OCI-M2 (cell line): ENCODE measurements around the gene ZNF543.
A peak's percentile ranks its signal among the peaks of the same experiment; 100 is the strongest.
"Not testable (repeated sequence)": the region's sequence is repeated elsewhere in the genome, so short reads cannot be mapped to it uniquely, and the experiment has no call there.

Experiments used
- DNase-seq: peaks from one replicate; lab custom pipeline; 2025; ENCODE audit not compliant: unreplicated experiment; lab: John Stamatoyannopoulos, UW

ZNF543 gene

GRCh38 chr19:57320180-57321084 lies at the start of gene ZNF543:
ZNF543 (plus strand) TSS chr19:57320472; CDS start chr19:57320854, 382 bp downstream.
- DNase-seq = peak; percentile 63

GRCh38 chr19:57271280-57271679 lies 49.0 kb upstream of the ZNF543 start:
- no peak for DNase-seq

- DNase-seq = peak; percentile 70
These were observed 47.3 kb upstream of the ZNF543 start for GRCh38 chr19:57273014-57273413.

- DNase-seq = no peak
These were observed 43.8 kb upstream of the ZNF543 start for GRCh38 chr19:57276430-57276829.

DNA sequence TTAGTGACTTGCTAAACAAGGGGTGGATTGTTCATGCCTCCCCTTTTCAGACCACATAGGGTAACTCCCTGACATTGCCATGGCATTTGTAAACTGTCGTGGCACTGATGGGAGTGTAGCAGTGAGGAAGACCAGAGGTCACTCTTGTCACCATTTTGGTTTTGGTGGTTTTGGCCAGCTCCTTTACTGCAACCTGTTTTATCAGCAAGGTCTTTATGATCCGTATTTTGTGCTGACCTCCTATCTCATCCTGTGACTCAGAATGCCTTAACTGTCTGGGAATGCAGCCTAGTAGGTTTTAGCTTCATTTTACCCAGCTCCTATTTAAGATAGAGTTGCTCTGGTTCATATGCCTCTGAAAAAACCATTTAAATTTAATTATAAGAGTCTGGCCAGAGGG lies 41.8 kb upstream of the ZNF543 start:
- not testable (repeated sequence) for DNase-seq

DNA sequence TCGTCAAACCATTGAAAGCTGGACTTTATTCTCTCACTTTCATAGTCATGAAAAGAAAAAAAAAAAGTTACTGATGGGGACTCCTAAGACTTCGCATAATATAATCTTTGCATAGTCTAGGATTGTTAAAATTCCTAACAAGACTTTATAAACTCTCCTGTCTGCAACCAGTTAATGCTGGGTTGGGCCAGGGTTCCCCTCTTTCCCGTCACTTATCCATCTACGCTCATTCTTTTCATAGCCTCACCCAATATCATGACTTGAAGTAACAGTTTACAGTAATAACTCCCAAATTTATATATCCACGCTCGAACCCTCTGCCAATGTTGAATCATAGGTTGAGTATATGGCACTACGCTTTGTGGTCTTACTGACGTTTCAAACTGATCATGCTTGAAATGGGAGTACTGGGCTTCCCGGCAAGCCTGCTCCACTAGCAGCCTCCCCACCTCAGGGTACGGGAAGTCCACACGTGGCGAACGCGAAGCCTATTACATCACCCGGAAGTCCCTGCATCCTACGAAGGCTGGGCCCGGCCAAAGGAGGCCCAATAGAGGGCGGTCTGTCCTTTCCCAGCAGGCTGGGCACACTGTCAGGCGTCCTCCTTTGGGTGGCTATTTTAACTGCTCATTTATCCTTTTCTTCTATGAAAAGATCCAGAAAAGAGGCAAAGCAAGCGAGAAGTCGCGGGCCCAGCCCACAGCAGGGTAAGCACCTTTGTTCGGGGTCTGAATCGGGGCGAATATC lies 40.7 kb upstream of the ZNF543 start:
- peak; percentile 80 for DNase-seq

DNA sequence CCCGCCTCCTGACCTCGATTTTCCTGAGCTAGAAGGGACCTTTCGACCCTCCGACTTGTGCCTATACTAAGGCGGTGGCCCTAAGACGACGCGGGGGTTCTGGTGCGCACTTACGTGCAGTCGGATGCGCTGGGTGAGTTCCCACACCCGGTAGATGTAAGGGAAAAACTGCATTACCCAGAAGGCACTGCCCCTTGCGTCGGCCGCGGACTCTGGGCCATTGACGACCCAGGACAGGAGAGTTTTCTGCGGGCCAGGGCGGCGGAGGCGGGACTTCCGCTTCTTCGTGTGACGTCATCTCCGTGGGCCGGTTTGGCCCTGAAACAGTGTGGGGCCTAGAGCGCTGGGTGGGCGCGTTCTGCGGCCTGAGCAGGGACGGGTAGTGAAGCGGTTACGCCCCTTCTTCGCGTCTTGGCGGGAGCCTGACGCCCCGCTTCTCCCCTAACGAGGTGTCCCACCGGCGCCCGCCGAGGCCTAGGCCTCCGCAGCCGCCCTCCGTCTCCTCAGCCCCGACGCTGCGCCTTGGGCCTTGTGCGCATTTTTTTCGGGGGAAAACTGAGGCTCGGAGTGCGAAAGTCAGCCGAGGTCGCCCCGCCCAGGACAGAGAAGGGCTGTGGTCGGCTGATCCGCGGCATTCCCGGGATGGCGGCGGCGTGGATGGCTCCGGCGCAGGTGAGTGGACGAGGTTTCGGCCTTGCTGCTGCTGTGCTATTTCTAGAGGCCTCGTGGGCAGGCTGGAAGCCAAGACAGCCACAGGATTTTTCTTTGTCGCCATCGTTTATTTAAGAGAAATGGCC lies 39.9 kb upstream of the ZNF543 start, which contains the start of gene ZNF460:
Gene ZNF460 (plus strand): TSS at position 321 of the 797 bp plus-strand sequence. CDS start 322 bp downstream, at position 643.
- DNase-seq = peak; percentile 95

DNA sequence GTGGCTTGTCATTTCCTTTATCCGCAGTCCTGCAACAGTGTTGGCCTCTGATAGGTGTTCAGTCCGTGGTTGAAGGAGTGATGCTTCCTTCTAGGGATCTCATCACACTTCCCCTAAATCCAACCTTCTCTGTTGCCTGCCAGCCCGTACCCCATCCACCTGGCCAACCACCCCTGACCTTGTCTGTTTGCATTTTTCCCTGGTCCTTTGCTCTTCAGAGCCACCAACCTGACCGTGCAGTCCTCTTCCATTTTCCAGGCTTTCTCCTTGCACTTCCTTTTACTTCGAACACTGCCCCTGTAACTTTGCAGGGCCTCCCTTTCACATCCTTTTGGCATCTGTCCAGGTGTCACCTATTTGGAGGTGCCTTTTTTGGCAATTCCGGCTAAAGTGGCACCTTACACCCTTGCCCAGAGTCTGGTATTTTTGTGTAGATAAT lies 39.3 kb upstream of the ZNF543 start:
- no peak for DNase-seq

GRCh38 chr19:57282011-57282643 lies 38.1 kb upstream of the ZNF543 start:
- DNase-seq = no peak

GRCh38 chr19:57288373-57288772 lies 31.9 kb upstream of the ZNF543 start:
- no peak for DNase-seq

- no peak for DNase-seq
These were observed 29.3 kb upstream of the ZNF543 start for GRCh38 chr19:57290970-57291369.

GRCh38 chr19:57292547-57292946 lies 27.7 kb upstream of the ZNF543 start:
- DNase-seq = no peak

DNA sequence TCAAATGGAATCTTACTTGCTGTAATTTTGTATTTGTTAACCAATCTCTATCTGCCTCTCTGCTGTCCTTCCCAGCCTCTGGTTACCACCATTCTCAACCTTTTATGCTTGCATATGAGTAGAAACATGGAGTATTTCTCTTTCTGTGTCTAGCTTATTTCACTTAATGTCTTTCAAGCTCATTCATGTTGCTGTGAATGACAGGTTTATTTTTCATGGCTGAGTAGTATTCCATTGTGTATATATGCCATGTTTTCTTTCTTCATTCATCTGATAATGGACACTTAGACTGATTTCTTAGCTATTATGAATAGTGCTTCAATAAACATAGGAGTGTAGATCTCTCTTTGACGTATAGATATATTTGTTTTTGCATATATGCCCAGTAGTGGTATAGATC lies 26.6 kb upstream of the ZNF543 start:
- no peak for DNase-seq

GRCh38 chr19:57302020-57302465 lies 18.2 kb upstream of the ZNF543 start:
- DNase-seq = no peak

- no peak for DNase-seq
These were observed 17.4 kb upstream of the ZNF543 start for GRCh38 chr19:57302727-57303401.

DNA sequence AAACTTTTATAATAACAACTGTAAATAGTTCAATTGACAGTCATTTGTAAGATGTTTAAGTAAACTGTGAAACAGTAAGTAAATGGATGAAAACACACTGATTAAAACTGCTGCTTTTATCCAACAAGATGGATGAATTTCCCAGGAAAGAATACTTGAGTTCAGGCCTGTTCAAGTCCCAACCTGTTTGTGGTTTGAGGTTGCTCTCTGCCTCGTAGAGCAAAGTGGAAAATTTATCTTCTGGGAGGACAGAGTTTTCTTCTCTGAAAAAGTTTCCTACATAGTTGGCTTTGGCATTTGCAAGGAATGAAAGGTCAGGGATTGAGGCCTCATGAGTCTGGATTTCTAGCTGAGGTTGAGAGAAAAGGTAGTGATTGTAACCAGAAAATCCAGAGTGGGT lies 15.2 kb upstream of the ZNF543 start:
- DNase-seq = no peak

DNA sequence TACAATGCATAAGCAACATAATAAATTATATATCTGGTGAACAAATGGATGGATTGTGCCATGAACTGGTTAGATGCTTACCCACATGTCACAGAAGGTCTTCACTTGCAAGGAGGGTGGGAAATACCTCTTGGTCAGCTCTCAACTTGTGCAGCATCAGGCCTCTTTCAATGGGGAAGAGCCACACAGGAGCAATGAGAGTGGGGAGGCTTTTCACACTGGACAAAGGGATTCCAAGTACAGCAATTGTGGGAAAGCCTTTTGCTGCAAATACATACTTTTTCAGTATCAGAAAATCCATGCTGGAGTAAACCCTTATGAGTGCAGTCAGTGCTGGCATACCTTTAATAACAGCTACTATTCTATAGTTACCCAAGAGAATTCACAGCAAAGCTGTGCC lies 11.8 kb upstream of the ZNF543 start:
- DNase-seq = no peak

DNA sequence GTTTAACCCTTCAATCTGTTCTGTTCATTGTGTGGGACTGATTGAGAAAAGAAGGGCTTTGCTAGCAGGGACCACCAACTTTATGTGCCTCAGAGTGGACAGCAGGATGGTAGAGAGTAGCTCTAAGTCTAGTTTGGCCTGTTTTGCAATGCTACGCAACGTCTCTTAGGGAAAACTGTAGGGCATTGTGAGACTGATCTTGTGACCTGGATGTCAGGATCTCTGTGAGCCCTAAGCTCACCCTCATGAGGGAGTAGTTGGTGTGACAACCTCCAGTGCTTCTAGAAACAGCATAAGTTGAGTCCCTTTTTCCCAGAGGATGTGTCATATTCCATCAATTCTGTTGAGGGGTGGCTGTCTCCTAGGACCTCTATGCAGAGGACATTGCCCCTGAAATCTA lies 9.5 kb upstream of the ZNF543 start:
- no peak for DNase-seq

DNA sequence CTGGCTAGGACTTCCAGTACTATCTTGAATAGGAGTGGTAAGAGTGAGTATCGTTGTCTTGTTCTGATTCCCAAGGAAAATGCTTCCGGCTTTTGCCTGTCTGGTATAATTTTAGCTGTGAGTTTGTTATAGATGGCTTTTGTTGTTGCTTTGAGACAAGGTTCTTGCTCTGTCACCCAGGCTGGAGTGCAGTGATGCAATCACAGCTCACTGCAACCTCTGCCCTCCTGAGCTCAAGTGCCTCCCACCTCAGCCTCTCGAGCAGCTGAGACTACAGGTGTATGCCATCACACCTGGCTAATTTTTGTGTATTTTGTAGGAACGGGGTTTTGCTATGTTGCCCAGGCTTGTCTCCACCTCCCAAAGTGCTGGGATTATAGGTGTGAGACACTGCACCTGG lies 6.1 kb upstream of the ZNF543 start:
- no peak for DNase-seq

GRCh38 chr19:57317503-57317902 lies 2.8 kb upstream of the ZNF543 start:
- DNase-seq = no peak
